GM19239 (cell line): ENCODE measurements around the gene GNAT3.

Experiments used
- DNase-seq: peaks from one replicate; pipeline ENCODE4 v3.0.0; 2011; ENCODE audit warnings: low spot score; ENCODE audit not compliant: insufficient read length
- FAIRE-seq: peaks from 2 replicates; lab custom pipeline; 2011; peaks lifted over from hg19 to GRCh38; lab: Jason Lieb, UNC

The GNAT3 gene

DNA sequence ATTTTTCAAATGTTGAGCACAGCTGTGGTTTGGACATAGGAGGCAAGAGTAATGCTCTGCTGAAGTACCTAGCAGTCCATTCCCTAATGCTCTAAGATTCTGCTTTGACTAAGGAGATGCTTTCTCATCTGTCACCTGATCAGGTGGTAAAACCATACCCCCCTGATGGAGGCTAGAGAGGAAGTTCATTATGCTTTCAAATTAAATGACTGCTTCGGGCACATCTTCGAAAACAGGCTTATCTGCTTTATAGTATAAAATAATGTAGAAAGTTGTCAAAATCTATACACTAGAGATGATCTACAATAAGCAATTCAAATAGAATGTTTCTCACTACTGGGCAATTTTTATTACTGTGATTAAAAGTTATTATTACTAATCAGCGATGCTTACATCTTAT, at the start of gene GNAT3:
Gene GNAT3, minus strand, starts transcription at position 101 of the 400 bp plus-strand sequence. CDS start 138 bp downstream, outside the sequence.
- DNase-seq = no peak
- FAIRE-seq = no peak

DNA sequence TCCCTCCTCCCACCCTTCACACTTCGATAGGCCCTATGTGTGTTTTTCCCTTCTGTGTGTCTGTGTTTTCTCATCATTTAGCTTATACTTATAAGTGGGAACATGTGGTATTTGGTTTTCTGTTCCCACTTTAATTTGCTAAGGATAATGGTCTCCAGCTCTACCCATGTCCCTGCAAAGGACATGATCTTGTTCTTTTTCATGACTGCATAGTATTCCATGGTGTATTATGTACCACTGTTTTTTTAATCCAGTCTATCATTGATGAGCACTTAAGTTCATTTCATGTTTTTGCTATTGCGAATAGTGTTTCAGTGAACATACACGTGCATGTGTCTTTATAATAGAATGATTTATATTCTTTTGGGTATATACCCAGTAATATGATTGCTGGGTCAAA, 46.3 kb upstream of the GNAT3 start:
- DNase-seq = no peak
- FAIRE-seq = no peak

DNA sequence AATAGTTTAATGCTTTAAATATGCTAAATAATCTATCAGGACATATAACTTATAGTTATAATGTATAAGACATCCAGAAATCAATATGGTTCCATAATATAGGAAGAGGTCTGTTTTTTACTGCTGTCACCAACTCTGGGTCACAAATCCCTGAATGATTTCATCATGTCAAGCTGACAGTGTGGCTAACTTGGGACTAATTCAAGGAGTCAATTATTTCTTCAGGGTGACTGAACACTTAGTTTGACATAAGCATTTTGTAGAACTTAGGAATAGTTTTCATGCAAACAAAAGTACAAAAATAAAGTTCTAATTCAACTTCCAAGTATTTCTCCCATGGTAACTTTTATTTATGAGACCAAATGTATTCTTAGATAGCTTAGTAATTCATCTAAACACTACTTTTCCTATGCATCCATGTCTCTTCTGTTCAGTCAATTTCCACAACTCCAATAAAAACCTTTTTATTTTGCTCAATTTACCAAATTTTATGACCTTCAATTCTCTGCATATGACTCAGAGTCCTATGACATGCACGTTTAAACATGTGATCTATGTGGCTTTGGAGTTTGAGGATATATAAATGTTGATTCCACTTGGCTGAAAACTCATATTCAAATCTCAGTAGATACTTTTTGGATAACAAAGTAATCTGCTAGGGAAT, 40.3 kb upstream of the GNAT3 start:
- no peak for FAIRE-seq

DNA sequence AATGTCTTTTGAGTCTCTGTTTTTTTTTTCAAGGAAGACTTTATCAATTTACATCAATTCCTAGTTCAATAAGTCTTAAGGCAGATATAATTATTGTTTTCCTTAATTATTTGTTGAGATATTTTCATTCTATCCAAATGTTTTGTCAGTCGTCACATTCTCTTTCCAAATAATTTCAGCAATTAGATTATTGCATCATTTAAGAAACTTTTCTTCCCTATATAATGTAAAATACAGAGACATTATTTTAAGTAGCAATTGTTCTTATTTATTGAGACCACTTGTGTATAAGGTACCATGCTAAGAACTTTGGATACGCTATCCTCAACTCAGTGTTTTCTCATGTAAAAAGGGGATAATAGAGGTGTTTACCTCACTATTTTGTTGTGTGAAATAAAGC, 38.1 kb upstream of the GNAT3 start:
- DNase-seq = no peak

More for the DNA sequence above, 40.3 kb upstream of the GNAT3 start:
- DNase-seq = no peak

DNA sequence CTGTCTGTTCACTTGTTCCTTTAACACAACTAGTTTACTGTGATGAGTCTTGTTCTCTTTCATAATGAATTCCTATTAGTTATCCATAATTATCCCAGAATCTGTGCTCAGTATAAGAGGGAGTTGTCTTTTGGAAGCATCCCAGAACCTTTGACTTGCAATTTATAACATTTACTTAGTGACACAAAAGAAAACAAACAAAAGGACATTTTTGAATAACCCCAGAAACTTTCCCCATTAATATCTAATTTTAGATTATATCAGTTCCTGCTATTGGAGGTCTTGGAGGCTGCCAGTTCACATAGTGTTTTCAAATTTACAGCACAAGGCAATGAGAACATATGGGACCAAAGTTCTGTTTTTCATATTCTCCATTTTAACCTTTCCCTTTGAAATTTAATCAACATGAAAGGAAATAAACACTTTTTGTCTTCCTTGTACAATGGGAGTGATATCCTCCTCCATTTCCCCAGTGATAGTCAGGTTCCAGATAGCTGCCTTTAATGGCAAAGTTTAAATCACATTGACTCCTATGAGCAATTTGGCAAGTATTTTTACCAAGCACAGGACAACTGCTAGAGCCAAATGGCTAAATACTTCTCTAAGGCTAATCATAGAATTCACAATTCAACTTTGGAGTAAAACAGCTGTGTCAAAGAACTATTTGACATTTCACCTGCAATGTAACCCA, 37.1 kb upstream of the GNAT3 start:
- DNase-seq (no peak), FAIRE-seq (no peak)

More for the DNA sequence above, 38.1 kb upstream of the GNAT3 start:
- no peak for FAIRE-seq

DNA sequence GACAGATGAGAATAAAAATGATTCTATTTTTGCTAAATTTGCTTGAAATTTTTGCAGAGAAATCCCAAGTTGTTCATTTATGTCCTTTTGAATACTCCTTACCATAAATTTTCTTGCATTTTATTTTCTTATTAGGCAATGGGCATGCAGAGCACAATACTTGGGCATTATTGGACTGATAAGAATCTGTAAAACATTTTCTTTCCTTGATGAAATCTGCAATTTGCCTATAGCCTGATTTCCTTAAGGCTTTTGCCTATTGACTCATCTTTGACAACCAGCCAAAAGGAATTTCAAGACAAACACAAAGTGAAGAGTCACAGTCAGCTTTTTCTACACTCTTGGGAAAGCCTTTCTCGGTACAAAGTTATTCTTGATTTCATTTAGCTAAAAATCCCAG, 30.5 kb upstream of the GNAT3 start:
- no peak for DNase-seq
- FAIRE-seq = no peak

DNA sequence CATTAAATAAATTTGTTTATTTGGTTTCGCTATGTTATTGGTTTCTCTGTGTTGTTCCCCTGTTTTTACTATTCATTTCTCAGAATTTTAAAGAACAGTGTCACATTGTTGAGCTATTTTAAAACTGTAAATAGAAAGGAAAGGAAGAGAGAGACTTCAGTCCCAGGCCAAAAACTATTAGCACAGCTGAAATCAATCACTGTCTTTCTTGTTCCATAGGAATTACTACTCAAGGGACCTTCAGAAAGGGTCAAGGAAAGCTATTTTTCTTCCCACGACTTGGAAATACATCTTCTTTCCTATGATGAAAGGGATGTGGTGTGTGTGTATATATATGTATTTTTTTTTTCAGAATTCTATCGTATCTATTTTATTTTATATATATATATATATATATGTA, 29.0 kb upstream of the GNAT3 start:
- DNase-seq (no peak), FAIRE-seq (no peak)

DNA sequence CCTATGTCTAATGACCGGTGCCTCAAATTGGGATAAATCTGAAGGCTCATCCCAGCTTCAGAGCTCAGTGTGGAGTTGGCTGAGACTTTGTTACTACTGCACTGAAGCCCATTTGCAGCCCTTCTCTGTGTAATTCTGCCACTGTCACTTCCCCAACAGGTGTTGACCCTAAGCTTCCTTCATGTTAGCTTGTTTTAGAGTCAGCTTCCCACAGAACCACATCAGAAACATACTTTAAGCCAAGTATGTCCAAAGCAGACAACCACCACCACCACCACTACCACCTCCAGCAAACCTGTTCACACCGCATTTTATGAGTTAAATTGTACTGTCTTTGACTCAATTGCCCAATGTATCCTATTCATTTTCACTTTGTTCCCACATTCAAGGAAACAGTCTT, 25.2 kb upstream of the GNAT3 start:
- no peak for FAIRE-seq

DNA sequence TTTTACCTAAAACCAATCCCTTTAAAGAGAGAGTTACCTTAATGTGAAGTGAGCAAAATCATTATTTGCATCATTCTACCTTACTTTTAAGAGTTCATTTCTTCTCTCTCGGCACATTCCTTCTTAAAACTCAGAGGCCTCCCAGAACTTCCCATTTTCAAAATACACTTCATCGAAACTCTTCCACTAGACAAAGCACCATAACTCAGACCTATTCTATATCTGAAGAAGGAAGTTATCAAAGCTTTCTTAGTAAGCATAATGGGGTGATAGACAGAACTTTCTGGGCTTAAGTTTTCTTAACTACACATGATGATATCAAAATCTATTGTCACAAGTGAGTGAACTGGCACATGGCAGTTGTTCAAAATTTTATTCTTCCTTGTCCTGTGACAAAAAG, 24.6 kb upstream of the GNAT3 start:
- no peak for DNase-seq
- FAIRE-seq = no peak

More for the DNA sequence above, 25.2 kb upstream of the GNAT3 start:
- DNase-seq = no peak

DNA sequence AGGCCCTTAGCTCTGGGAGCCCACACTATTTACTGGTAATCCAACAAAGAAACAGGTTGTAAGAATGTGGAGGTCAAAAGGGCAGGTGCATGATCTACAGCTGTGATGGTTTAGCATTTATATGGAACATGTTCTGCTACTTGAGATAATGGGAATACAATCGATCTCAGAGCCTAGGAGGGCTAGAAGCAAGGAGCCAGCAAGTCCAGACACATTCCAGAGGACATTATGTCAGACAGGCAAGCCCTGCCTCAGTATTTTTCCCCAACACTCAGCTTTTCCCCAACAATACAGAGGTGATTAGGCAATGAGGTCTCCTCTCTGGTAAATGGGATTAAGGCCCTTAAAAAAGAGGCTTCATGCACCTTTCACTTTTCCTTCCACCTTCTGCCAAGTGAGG, 21.4 kb upstream of the GNAT3 start:
- no peak for FAIRE-seq
- no peak for DNase-seq

DNA sequence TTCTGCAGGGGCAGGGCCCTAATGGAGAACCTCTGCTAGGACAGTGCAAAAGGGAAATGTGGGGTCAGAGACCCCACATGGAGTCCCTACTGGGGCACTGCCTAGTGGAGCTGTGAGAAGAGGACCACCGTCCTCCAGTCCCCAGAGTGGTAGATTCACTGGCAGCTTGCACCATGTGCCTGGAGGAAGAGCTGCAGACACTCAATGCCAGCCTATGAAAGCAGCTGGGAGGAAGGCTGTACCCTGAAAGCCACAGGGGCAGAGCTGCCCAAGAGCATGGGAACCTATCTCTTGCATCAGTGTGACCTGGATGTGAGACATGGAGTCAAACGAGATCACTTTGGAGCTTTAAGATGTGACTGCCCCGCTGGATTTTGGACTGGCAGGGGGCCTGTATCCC, 20.3 kb upstream of the GNAT3 start:
- DNase-seq (no peak), FAIRE-seq (no peak)

DNA sequence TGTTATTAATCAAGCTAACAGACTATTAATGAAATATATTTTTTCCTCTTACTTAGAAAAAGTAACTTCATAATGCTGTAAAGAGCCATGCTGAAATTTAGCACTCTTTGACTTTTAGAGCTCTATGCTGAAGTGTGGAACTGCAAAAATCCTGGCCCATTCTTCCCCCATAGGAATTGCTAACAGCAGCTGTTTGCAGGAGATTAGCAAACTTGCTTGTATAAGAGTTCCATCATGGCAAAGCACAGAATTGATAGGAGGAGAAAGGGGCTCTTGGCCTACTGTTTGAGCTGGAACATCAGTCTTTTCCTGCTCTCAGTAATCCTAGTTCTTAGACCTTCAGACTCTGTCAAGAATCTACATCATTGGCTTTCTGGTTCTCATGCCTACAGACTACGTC, 18.3 kb upstream of the GNAT3 start:
- FAIRE-seq (no peak), DNase-seq (no peak)

DNA sequence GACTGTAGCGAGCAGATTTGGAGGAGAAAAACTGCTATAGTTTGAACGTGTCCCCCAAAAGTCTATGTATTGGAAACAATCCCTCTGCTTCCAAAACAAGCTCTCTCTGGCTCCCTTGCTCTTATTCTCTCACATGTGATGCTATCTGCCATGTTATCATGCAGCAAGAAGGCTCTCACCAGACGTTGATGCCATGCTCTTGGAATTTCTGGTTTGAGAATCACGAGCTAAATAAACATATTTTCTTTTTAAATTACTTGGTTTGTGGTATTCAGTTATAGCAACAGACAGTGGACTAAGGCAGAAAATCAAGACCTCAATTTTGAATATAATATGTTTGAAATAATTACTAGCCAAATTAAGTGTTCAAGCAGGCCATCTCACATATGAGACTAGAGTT, 17.5 kb upstream of the GNAT3 start:
- no peak for FAIRE-seq
- no peak for DNase-seq

DNA sequence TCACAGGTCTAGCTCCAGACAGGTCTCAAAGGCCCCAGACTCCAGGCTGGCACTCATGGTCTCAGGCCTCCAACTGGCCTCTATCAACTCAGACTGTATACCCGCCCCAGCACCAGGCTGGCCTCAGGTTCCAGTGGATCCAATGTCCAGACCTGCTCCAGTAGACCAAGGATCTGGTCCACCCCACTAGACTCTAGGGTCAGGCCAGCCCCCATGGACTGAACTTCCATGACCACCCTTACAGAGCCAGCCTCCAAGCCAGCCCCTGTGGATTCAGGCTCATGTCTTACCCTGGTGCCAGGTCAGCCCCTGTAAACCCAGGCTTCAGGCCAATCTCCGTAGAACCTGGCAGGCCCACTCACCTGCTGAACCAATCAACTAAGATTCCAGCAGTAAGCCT, 16.8 kb upstream of the GNAT3 start:
- FAIRE-seq (no peak), DNase-seq (no peak)

DNA sequence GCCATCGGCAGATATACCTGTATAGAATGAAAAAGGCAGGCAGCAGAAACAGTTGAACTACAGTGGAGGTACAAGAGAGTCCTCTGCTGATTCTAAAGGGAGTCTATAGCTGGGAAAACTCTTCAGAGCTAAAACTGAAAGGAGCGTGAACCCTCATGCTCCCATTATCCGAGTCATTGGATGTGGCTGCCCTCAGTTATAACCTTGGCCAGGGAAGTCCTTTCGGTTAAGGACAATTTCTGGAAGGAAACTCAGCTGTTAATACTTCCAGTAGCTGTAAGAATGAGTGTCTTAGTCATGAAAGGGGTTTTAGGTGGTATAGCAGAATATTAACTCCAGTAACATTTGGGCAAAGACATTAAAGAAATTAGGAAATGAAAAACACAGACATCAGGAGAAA, 14.6 kb upstream of the GNAT3 start:
- FAIRE-seq (no peak), DNase-seq (no peak)

DNA sequence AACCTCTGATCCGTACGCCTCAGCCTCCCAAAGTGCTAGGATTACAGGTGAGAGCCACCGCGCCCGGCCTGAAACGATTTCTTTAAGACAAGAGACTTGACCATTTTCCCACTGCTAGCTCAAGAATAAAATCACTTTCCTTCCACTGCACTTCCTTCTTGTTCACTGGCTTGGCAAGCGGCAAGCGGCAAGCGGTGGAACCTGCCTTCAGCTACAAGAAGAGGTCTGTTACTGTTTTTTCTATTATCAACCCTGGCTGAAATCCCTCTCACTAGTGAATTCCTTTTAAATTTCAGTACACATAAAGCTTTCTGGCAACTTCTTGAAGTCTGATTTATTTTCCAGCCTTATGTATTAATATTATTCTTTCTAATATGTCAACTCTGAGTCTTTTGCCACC, 12.8 kb upstream of the GNAT3 start:
- no peak for FAIRE-seq
- no peak for DNase-seq

DNA sequence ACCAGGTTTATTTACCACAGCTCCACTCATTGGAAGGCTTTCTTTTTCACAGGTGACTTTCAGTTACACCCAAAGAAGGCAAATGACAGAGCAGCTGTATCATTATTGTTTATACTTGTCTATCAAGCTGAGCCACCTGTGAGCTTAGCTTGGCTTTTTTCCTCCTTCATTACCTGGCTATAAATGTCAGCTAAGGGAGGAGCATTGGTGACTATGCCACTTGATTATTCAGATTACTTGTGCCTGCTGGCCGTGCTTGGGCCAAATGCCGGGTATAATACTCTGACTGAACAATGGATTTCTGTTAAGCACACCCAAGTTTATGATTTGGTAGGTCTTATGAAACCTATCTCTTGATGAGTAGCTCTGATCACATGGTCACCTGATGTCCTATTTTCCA, 9.9 kb upstream of the GNAT3 start:
- no peak for FAIRE-seq
- no peak for DNase-seq

DNA sequence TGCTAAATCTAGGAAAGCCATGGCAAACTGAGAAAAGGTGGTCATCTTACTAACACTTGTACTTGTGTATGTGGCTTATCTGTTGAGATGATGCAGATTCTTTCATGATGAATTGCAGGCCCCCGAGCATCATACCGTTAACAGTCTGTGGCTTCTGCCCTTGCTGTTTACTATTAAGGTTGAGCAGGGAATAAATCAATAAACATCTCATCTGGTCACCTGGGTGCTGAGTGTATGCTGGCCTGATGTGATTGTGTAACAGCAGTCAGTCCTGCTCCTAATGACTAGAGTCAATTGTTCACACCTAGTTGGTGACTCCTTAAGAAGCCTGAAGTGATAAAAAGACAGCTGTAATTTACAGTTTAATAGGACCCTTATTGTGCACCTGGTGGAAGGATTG, 8.3 kb upstream of the GNAT3 start:
- DNase-seq (no peak), FAIRE-seq (no peak)

DNA sequence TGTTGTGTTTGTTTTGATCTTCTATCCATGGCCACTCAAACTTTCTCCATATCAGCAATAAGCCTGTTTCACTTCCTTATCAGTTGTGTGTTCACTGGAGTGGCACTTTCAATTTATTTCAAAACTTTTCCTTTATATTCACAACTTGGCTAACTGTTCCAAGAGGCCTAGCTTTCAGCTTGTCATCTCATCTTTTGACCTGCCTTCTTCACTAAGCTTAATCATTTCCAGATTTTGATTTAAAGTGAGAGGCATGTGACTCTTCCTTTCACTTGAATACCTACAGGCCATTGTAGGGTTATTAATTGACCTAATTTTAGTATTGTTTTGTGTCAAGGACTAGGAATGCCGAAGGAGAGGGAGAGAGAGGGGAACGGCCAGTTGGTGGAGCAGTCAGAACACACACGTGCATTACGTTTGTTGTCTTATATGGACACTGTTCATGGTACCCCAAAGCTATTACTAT, 5.5 kb upstream of the GNAT3 start:
- FAIRE-seq (no peak), DNase-seq (no peak)

DNA sequence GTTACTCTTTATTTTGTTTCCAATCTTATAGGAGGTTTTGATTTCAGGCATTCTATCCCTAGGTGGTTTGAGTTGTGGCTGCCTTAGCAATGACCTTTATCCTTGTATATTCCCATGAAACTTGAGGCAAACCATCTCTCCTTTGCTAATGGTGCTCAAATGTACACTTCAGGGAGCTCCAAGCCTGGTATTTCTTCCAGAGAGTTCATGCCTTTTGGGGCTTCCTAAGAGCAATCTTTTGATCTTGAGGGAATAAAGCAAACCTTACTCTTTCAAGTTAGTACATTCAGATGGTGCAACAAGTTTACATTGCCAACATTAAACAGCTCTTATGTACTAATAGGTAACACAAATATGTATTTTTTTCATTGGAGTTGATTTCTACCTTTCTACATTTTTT, 3.4 kb upstream of the GNAT3 start:
- no peak for FAIRE-seq

DNA sequence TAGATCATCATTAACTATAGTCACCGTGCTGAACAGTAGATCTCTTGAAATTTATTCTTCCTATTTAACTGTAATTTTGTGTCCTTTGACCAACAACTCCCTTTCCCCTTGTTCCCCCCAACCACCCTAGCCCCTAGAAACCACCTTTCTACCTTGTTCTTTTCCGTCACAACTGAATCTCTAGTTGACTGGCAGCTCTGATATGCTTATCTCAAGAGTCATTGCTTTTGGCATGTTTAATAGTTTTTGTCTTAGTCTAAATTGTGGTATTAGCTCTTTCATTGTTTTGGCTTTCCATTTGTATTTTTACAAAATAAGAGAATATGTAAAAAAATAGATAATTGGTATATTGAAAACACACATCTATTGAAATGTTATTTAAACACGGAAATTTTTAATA, 1.8 kb downstream of the GNAT3 start:
- DNase-seq (no peak), FAIRE-seq (no peak)

More for the DNA sequence above, 3.4 kb upstream of the GNAT3 start:
- DNase-seq = no peak

DNA sequence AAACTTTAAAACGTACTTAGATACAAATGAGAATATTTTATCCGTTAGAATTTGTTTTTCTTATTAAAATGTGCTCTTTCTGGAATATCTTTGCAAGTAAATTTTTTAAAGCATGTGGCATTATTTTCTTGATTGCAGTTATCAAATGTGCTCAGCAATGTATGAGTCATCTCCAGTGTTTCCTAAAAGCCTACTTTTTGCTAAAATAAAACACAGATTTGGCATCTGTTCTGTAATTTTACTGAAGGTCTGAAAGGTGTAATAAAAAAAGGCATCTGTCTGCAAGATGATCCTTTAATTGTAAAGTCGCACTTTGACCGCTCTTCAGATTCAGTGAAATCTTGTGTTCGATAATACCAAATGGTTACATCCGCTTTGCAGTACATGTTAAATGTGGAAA, 3.4 kb downstream of the GNAT3 start:
- FAIRE-seq = no peak
- no peak for DNase-seq
